ENCODE data around the gene NR3C2.

DNA sequence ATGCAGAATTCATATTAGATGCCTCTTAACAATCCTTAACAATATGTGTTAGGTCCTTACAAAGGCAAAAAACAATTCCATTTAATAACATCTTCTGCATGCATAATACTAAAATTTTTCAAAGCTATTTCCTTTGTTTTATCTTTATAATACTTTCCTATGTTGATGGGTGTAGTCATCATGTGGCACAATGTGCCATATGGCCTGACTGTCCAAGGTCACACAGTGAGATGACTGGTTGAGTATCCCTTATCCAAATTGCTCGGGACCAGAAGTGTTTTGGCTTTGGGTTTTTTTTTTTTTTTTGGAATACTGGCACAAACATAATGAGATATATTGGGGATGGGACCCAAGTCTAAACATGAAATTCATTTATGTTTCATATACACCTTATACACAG lies 77.7 kb downstream of the NR3C2 start:
- no peak for TF ChIP-seq POLR2A (IDR thresholded peaks at IDR 0.05)
- TF ChIP-seq, protein P1, sequence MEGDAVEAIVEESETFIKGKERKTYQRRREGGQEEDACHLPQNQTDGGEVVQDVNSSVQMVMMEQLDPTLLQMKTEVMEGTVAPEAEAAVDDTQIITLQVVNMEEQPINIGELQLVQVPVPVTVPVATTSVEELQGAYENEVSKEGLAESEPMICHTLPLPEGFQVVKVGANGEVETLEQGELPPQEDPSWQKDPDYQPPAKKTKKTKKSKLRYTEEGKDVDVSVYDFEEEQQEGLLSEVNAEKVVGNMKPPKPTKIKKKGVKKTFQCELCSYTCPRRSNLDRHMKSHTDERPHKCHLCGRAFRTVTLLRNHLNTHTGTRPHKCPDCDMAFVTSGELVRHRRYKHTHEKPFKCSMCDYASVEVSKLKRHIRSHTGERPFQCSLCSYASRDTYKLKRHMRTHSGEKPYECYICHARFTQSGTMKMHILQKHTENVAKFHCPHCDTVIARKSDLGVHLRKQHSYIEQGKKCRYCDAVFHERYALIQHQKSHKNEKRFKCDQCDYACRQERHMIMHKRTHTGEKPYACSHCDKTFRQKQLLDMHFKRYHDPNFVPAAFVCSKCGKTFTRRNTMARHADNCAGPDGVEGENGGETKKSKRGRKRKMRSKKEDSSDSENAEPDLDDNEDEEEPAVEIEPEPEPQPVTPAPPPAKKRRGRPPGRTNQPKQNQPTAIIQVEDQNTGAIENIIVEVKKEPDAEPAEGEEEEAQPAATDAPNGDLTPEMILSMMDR (IDR thresholded peaks at IDR 0.05): no peak

Data from prostate gland (tissue), 2 donors.